Measurements from ENCODE around the gene GALNT9.

Gene GALNT9

GRCh38 chr12:132326646-132327045, 2.7 kb downstream of the GALNT9 start:
- ChIA-PET POLR2A (no interaction called here), CTCF (no interaction called here)
- TF ChIP-seq SP1 (IDR thresholded peaks at IDR 0.05) (no peak), ELF4 (IDR thresholded peaks at IDR 0.05) (no peak), FOXA1 (IDR thresholded peaks at IDR 0.05) (no peak), ARNT (IDR thresholded peaks at IDR 0.05) (no peak), SUZ12 (IDR thresholded peaks at IDR 0.05) (no peak), TARDBP (IDR thresholded peaks at IDR 0.05) (no peak), NFRKB (IDR thresholded peaks at IDR 0.05) (no peak), HDGF (IDR thresholded peaks at IDR 0.05; ENCODE audit: borderline replicate concordance) (no peak), LEF1 (IDR thresholded peaks at IDR 0.05; ENCODE audit: borderline replicate concordance) (no peak), ZNF384 (IDR thresholded peaks at IDR 0.05) (no peak), FOXK2 (IDR thresholded peaks at IDR 0.05) (no peak), BHLHE40 (IDR thresholded peaks at IDR 0.05; ENCODE audit: borderline replicate concordance) (no peak), L3MBTL2 (conservative IDR thresholded peaks at IDR 0.05) (no peak), CTBP1 (IDR thresholded peaks at IDR 0.05; ENCODE audit: borderline replicate concordance) (no peak), FOXM1 (IDR thresholded peaks at IDR 0.05; ENCODE audit: borderline replicate concordance) (no peak)
- TF ChIP-seq, protein P1, sequence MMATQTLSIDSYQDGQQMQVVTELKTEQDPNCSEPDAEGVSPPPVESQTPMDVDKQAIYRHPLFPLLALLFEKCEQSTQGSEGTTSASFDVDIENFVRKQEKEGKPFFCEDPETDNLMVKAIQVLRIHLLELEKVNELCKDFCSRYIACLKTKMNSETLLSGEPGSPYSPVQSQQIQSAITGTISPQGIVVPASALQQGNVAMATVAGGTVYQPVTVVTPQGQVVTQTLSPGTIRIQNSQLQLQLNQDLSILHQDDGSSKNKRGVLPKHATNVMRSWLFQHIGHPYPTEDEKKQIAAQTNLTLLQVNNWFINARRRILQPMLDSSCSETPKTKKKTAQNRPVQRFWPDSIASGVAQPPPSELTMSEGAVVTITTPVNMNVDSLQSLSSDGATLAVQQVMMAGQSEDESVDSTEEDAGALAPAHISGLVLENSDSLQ (IDR thresholded peaks at IDR 0.05) = no peak
- DNase-seq (ENCODE audit: extremely low spot score) = no peak

GRCh38 chr12:132325733-132326130, 3.7 kb downstream of the GALNT9 start:
- POLR2A ChIA-PET = no interaction called here
- no peak for TF ChIP-seq TARDBP (IDR thresholded peaks at IDR 0.05)
- TF ChIP-seq BHLHE40 (IDR thresholded peaks at IDR 0.05; ENCODE audit: borderline replicate concordance) = no peak
- no peak for TF ChIP-seq FOXK2 (IDR thresholded peaks at IDR 0.05)
- TF ChIP-seq SP1 (IDR thresholded peaks at IDR 0.05) = no peak
- TF ChIP-seq CTBP1 (IDR thresholded peaks at IDR 0.05; ENCODE audit: borderline replicate concordance) = no peak
- TF ChIP-seq ZNF384 (IDR thresholded peaks at IDR 0.05) = no peak
- no peak for TF ChIP-seq NFRKB (IDR thresholded peaks at IDR 0.05)
- no peak for TF ChIP-seq ELF4 (IDR thresholded peaks at IDR 0.05)
- no peak for TF ChIP-seq ARNT (IDR thresholded peaks at IDR 0.05)
- no peak for TF ChIP-seq FOXM1 (IDR thresholded peaks at IDR 0.05; ENCODE audit: borderline replicate concordance)
- TF ChIP-seq SUZ12 (IDR thresholded peaks at IDR 0.05) = no peak
- TF ChIP-seq FOXA1 (IDR thresholded peaks at IDR 0.05) = no peak
- TF ChIP-seq, protein P1 (IDR thresholded peaks at IDR 0.05) = no peak
- TF ChIP-seq L3MBTL2 (conservative IDR thresholded peaks at IDR 0.05) = no peak
- TF ChIP-seq LEF1 (IDR thresholded peaks at IDR 0.05; ENCODE audit: borderline replicate concordance) = no peak
- TF ChIP-seq HDGF (IDR thresholded peaks at IDR 0.05; ENCODE audit: borderline replicate concordance) = no peak
- CTCF ChIA-PET = no interaction called here
- DNase-seq (ENCODE audit: extremely low spot score) = no peak

DNA sequence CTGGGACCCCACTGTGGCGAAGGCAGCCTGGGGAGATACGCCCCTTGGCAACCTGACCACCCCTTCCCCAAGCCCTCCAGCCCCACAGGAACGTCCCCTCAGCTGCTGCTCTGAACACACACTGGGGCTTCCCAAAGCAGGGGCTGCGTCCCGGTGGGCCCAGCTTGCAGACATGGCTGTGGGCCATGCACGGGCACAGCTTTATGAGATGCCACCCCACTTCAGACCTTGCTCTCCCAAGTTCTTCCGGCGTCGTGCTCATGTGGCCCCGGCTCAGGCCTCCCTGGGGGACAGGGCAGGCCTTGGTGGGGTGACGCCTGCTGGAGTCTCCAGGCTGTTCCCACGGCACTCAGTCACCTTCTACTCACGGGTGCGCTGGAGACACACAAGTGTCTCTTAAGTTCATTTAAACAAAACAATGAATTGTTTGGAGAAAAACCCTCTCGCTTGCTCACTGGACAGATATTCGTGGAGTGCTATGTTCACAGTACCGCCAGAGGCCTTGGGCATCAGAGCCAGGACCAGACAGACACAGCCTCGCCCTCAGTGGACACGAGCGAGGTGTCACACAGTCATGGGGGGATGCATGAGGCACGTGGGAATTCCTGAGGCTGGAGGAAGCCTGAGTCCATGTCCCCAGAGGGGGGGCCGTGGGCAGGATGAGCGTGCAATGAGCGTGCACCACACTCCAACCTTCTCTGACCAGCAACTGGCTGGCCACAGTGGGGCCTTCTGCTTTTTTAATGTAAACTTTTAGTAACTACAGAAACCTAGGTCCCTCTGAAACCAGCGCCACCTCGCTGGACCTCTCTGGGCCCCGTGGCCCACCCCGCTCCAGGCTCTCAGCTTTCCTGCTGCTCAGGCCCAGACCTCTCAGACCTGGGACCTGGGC, 4.3 kb downstream of the GALNT9 start:
- TF ChIP-seq LEF1 (IDR thresholded peaks at IDR 0.05; ENCODE audit: borderline replicate concordance) = no peak
- no peak for TF ChIP-seq NFRKB (IDR thresholded peaks at IDR 0.05)
- TF ChIP-seq HDGF (IDR thresholded peaks at IDR 0.05; ENCODE audit: borderline replicate concordance) = no peak
- TF ChIP-seq ELF4 (IDR thresholded peaks at IDR 0.05) = no peak
- no peak for TF ChIP-seq TARDBP (IDR thresholded peaks at IDR 0.05)
- no peak for TF ChIP-seq BHLHE40 (IDR thresholded peaks at IDR 0.05; ENCODE audit: borderline replicate concordance)
- TF ChIP-seq, protein P1 (IDR thresholded peaks at IDR 0.05) = no peak
- TF ChIP-seq FOXK2 (IDR thresholded peaks at IDR 0.05) = no peak
- no peak for TF ChIP-seq ZNF384 (IDR thresholded peaks at IDR 0.05)
- TF ChIP-seq SUZ12 (IDR thresholded peaks at IDR 0.05) = no peak
- no peak for TF ChIP-seq FOXA1 (IDR thresholded peaks at IDR 0.05)
- TF ChIP-seq ARNT (IDR thresholded peaks at IDR 0.05) = no peak
- no peak for TF ChIP-seq SP1 (IDR thresholded peaks at IDR 0.05)
- no peak for TF ChIP-seq FOXM1 (IDR thresholded peaks at IDR 0.05; ENCODE audit: borderline replicate concordance)
- TF ChIP-seq CTBP1 (IDR thresholded peaks at IDR 0.05; ENCODE audit: borderline replicate concordance) = no peak
- no peak for TF ChIP-seq L3MBTL2 (conservative IDR thresholded peaks at IDR 0.05)

DNA sequence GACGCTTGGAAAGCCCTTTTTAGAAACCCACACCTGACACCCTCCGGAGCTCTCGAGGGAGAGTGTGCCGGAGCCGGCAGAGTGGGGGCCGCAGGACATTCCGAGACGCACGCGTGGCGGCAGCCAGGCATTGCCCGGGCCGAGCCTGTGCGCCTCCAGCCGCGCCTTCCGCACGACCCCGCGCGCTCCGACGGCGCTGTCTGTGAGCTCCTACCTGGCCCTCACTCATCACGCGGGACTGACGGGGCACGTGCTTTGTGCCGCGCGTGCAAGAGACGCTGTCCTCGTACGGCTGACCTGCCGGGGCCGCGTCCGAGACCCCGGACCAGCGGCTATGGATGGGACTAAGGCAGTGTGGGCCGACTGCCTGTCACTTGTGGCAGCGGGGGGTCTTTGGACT, 5.2 kb downstream of the GALNT9 start:
- ChIA-PET CTCF (no interaction called here), POLR2A (no interaction called here)
- DNase-seq (ENCODE audit: extremely low spot score) = no peak
- TF ChIP-seq, protein P1 (IDR thresholded peaks at IDR 0.05) = no peak
- TF ChIP-seq L3MBTL2 (conservative IDR thresholded peaks at IDR 0.05) = no peak
- no peak for TF ChIP-seq HDGF (IDR thresholded peaks at IDR 0.05; ENCODE audit: borderline replicate concordance)
- no peak for TF ChIP-seq ZNF384 (IDR thresholded peaks at IDR 0.05)
- no peak for TF ChIP-seq BHLHE40 (IDR thresholded peaks at IDR 0.05; ENCODE audit: borderline replicate concordance)
- TF ChIP-seq SUZ12 (IDR thresholded peaks at IDR 0.05) = no peak
- TF ChIP-seq NFRKB (IDR thresholded peaks at IDR 0.05) = no peak
- TF ChIP-seq ELF4 (IDR thresholded peaks at IDR 0.05) = no peak
- TF ChIP-seq CTBP1 (IDR thresholded peaks at IDR 0.05; ENCODE audit: borderline replicate concordance) = no peak
- TF ChIP-seq SP1 (IDR thresholded peaks at IDR 0.05) = no peak
- TF ChIP-seq LEF1 (IDR thresholded peaks at IDR 0.05; ENCODE audit: borderline replicate concordance) = no peak
- no peak for TF ChIP-seq TARDBP (IDR thresholded peaks at IDR 0.05)
- no peak for TF ChIP-seq FOXM1 (IDR thresholded peaks at IDR 0.05; ENCODE audit: borderline replicate concordance)
- TF ChIP-seq ARNT (IDR thresholded peaks at IDR 0.05) = no peak
- TF ChIP-seq FOXK2 (IDR thresholded peaks at IDR 0.05) = no peak

More for the DNA sequence above, 4.3 kb downstream of the GALNT9 start:
- ChIA-PET CTCF (no interaction called here), POLR2A (no interaction called here)
- DNase-seq (ENCODE audit: extremely low spot score) = no peak

All from HEK293T (cell line).